NCI-H446 (cell line): Measurements from ENCODE around the gene TTC27.
"Not testable (repeated sequence)": the region's sequence is repeated elsewhere in the genome, so short reads cannot be mapped to it uniquely, and the experiment has no call there.

Source experiments
- DNase-seq, 2 experiments: peaks; one replicate each; lab custom pipeline; 2025; lab: John Stamatoyannopoulos, UW

TTC27 gene

GRCh38 chr2:32852856-32853255 is 225.0 kb downstream of the TTC27 start:
- no peak for DNase-seq

- DNase-seq = no peak
Observed at GRCh38 chr2:32856891-32857290, 229.0 kb downstream of the TTC27 start.

- no peak for DNase-seq
Observed at GRCh38 chr2:32858713-32859112, 230.9 kb downstream of the TTC27 start.

DNA sequence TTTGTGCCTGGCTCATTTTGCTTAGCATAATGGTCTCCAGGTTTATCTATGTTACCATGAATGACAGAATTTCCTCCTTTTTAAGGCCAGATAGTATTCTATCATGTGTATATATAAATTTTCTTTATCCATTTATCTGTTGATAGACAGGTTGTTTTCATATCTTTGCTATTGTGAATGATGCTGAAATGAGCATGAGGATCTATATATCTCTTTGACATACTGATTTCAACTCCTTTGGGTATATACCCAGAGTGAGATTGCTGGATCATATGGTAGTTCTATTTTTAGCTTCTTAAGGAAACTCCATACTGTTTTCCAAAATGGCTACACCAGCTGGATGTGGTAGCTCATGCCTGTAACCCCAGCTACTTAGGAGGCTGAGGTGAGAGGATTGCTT is 232.5 kb downstream of the TTC27 start:
- DNase-seq = no peak

DNA sequence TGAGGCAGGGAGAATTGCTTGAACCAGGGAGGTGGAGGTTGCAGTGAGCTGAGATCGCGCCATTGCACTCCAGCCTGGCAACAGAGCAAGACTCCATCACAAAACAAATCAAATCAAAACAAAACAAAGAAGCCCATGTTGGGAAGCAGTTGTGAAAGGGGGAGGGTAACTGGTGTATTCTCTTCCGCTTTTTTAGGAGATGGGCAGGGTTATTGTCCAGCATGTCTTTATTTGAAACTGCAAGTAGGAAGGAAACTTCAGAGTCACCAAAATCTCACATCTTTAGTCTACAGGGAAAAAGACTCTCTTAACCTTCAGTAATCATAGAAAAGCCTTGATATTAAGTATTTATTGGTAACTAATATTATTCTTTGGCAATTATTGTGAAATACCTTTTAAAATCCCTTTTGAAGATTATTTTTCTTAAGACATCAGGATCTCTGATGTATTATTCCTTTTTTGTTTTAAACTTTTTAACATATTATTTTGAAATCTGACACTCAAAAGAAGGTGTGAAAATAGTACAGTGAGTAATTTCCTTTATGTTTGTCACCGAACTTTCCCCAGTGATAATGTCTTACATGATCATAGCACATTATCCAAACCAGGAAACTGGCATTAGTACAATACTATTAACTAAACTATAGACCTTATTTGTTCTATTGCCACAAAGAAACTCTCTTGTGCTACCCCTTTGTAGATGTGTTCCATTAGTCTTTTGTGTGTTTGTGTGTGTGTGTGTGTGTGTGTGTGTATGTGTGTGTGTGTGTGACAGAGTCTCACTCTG is 234.6 kb downstream of the TTC27 start:
- DNase-seq = no peak

DNA sequence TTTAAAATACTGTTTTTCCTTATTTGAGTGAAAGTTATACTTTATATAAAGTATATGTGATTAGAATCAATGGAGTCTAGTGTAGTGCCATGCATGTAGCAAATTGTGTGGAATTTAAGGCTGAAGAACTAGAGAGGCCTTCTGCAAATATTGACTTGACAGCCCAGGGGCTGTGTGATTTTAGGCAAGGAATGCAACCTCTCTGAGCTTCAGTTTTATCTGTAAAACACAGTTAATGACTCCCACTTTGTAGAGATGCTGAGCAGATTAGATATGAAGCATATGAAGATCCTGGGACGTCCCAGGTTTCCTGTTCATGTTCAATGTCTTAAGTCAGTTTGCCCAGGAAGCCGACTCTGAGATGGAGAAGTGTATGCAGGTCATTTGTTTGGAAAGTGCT is 235.5 kb downstream of the TTC27 start:
- no peak for DNase-seq

DNA sequence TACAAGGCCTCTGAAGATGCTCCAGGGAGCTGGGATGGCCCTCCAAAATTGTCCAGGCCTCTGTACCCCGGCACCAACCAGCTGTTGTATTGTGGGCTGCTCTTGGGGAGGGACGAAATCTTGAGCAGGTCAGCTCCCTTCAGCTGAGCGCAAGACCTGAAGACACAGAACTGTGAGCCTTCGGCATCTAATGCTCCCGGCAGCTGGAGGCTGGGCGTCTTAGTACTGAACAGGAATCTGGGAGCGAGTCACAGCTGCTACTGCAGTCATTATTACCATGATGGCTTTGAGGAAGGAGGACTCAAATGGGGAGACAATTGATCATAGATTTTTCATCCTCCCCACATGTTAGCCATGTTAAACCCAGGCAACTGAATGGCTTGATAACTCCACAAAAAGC is 236.0 kb downstream of the TTC27 start:
- DNase-seq = no peak

- DNase-seq = peak in 1 of 2 experiments; percentile 30
Observed at GRCh38 chr2:32864334-32865111, 236.7 kb downstream of the TTC27 start.

- DNase-seq = peak in 1 of 2 experiments; percentile 11
Observed at GRCh38 chr2:32865399-32866068, 237.7 kb downstream of the TTC27 start.

GRCh38 chr2:32866462-32866861 is 238.6 kb downstream of the TTC27 start:
- DNase-seq = not testable (repeated sequence)
